NCI-H526 (cell line): ENCODE data around the gene PRXL2A.
"Not testable (repeated sequence)": the region's sequence is repeated elsewhere in the genome, so short reads cannot be mapped to it uniquely, and the experiment has no call there.

Experiments used
- DNase-seq, 2 experiments: peaks; one replicate each; lab custom pipeline; 2025; lab: John Stamatoyannopoulos, UW

The PRXL2A gene

GRCh38 chr10:80474941-80475340 lies 66.6 kb downstream of the PRXL2A start:
- DNase-seq: no peak

GRCh38 chr10:80475641-80476040 lies 67.3 kb downstream of the PRXL2A start:
- not testable (repeated sequence) for DNase-seq

- DNase-seq: no peak
These were observed 68.3 kb downstream of the PRXL2A start for GRCh38 chr10:80476685-80477084.

GRCh38 chr10:80477813-80478212 lies 69.5 kb downstream of the PRXL2A start:
- no peak for DNase-seq

- DNase-seq: not testable (repeated sequence)
These were observed 72.0 kb downstream of the PRXL2A start for GRCh38 chr10:80480373-80480772.

GRCh38 chr10:80480852-80481251 lies 72.5 kb downstream of the PRXL2A start:
- no peak for DNase-seq

- DNase-seq: no peak
These were observed 75.9 kb downstream of the PRXL2A start for GRCh38 chr10:80484243-80484642.

- no peak for DNase-seq
These were observed 76.3 kb downstream of the PRXL2A start for GRCh38 chr10:80484676-80485075.

- no peak for DNase-seq
These were observed 77.0 kb downstream of the PRXL2A start for GRCh38 chr10:80485076-80485945.

GRCh38 chr10:80485946-80486764 lies 77.8 kb downstream of the PRXL2A start:
- DNase-seq: no peak
